GM21529 (cell line): Measurements from ENCODE around the gene AHSA1.

ENCODE experiments used
- ATAC-seq: cut with Tn5 transposase; IDR thresholded peaks from one replicate; pipeline ENCODE4 v1.9.1; 2021; ENCODE audit not compliant: unreplicated experiment

The AHSA1 gene

GRCh38 chr14:77470224-77470870 lies 12.5 kb downstream of the AHSA1 start:
- ATAC-seq, result no peak

GRCh38 chr14:77473921-77474320 lies 16.0 kb downstream of the AHSA1 start:
- ATAC-seq, result no peak

GRCh38 chr14:77474479-77475177 lies 16.7 kb downstream of the AHSA1 start:
- ATAC-seq, result no peak

GRCh38 chr14:77475432-77476115 lies 17.7 kb downstream of the AHSA1 start:
- no peak for ATAC-seq

GRCh38 chr14:77478029-77478428 lies 20.1 kb downstream of the AHSA1 start:
- no peak for ATAC-seq

GRCh38 chr14:77478796-77479195 lies 20.9 kb downstream of the AHSA1 start:
- peak; percentile 97 for ATAC-seq

- ATAC-seq, result no peak
Measured at GRCh38 chr14:77482422-77482821, 24.5 kb downstream of the AHSA1 start.

- no peak for ATAC-seq
Measured at GRCh38 chr14:77485256-77485655, 27.4 kb downstream of the AHSA1 start.

- ATAC-seq, result no peak
Measured at GRCh38 chr14:77485901-77486678, 28.2 kb downstream of the AHSA1 start.

GRCh38 chr14:77488558-77488957 lies 30.7 kb downstream of the AHSA1 start:
- no peak for ATAC-seq

- ATAC-seq, result no peak
Measured at GRCh38 chr14:77489041-77489440, 31.1 kb downstream of the AHSA1 start.

GRCh38 chr14:77490347-77490986 lies 32.6 kb downstream of the AHSA1 start:
- ATAC-seq, result no peak

GRCh38 chr14:77491056-77491455 lies 33.2 kb downstream of the AHSA1 start:
- no peak for ATAC-seq

GRCh38 chr14:77495334-77495733 lies 37.4 kb downstream of the AHSA1 start:
- no peak for ATAC-seq

GRCh38 chr14:77498120-77498979 lies 40.5 kb downstream of the AHSA1 start, which contains the start of gene ISM2:
Gene ISM2 (minus strand): TSS chr14:77498816. CDS start chr14:77498793, 23 bp downstream.
- peak; percentile 62 for ATAC-seq

- peak; percentile 34 for ATAC-seq
Measured at GRCh38 chr14:77498984-77499527, 41.2 kb downstream of the AHSA1 start.

- no peak for ATAC-seq
Measured at GRCh38 chr14:77502109-77502782, 44.4 kb downstream of the AHSA1 start.

- ATAC-seq, result no peak
Measured at GRCh38 chr14:77503138-77503537, 45.2 kb downstream of the AHSA1 start.

- no peak for ATAC-seq
Measured at GRCh38 chr14:77505031-77505430, 47.1 kb downstream of the AHSA1 start.
